Fibroblast of skin of scalp (primary cell): ENCODE results near the gene CCDC146. TPM values are rescaled to one million over a fixed set of nuclear protein-coding genes. Genes with fewer than 3 reads are reported as not detected.
"Not testable (repeated sequence)": the region's sequence is repeated elsewhere in the genome, so short reads cannot be mapped to it uniquely, and the experiment has no call there.

Experiments used
- DNase-seq: peaks from one replicate; pipeline ENCODE4 v3.0.0-alpha.2; 2013
- polyA plus RNA-seq, 2 experiments: library from polyadenylated mRNA; unstranded; fragments of 120-200 nt; gene quantifications; one replicate each; pipeline ENCODE4 v1.2.1, GENCODE V29; 2013; ENCODE audit not compliant: insufficient read length in 2 of 2

CCDC146 gene, protein sequence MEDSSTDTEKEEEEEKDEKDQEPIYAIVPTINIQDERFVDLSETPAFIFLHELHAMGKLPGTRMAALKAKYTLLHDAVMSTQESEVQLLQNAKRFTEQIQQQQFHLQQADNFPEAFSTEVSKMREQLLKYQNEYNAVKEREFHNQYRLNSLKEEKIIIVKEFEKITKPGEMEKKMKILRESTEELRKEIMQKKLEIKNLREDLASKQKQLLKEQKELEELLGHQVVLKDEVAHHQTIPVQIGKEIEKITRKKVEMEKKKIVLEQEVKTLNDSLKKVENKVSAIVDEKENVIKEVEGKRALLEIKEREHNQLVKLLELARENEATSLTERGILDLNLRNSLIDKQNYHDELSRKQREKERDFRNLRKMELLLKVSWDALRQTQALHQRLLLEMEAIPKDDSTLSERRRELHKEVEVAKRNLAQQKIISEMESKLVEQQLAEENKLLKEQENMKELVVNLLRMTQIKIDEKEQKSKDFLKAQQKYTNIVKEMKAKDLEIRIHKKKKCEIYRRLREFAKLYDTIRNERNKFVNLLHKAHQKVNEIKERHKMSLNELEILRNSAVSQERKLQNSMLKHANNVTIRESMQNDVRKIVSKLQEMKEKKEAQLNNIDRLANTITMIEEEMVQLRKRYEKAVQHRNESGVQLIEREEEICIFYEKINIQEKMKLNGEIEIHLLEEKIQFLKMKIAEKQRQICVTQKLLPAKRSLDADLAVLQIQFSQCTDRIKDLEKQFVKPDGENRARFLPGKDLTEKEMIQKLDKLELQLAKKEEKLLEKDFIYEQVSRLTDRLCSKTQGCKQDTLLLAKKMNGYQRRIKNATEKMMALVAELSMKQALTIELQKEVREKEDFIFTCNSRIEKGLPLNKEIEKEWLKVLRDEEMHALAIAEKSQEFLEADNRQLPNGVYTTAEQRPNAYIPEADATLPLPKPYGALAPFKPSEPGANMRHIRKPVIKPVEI
- polyA plus RNA-seq (2013, experiment 1 of 2; ENCODE audit: insufficient read length), result 2.0 TPM
- polyA plus RNA-seq (2013, experiment 2 of 2; ENCODE audit: insufficient read length), result 2.4 TPM

GRCh38 chr7:77121860-77122681 is at the start of gene CCDC146:
CCDC146 (plus strand) TSS chr7:77122615; CDS start chr7:77167669, 45,054 bp downstream.
- peak; percentile 98 for DNase-seq

DNA sequence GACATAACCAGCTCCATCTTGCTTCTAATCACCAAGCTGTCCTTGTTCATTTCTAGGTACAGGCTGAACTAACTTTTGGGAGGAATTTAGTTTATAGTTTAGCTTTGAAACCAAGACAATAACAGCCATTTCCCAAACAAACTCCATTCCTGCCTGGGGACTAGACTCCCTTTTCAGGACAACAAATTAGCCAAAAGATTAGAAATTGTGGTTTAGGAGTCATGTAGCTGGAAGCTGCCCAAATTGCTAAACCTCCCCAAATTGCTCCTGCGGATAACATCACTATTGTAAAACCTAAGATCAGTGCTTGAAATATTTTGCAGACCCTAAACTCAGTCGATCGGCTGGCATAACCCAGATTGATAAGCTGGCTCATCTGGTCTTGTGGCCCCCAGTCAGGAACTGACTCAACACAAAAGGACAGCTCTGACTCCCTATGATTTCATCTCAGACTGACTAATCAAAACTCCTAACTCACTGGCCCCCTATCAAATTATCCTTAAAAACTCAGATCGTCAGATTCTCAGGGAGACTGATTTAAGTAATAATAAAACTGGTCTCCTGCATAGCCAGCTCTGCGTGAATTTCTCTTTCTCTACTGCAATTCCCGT is 47.5 kb upstream of the CCDC146 start:
- not testable (repeated sequence) for DNase-seq

DNA sequence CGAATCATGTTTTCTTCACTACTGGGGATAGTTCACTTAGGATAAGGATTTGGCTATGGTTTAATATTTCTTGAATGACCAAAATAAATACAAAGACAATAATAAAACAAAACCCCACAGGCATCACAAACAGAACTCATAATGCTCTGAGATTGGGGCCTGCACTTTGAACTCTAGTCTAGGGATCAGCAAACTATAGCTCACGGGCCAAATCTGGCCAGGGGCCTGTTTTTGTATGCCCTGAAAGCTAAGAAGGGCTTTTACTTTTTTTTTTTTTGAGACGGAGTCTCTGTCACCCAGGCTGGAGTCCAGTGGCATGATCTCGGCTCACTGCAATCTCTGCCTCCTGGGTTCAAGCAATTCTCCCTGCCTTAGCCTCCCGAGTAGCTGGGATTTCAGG is 45.4 kb upstream of the CCDC146 start:
- not testable (repeated sequence) for DNase-seq

DNA sequence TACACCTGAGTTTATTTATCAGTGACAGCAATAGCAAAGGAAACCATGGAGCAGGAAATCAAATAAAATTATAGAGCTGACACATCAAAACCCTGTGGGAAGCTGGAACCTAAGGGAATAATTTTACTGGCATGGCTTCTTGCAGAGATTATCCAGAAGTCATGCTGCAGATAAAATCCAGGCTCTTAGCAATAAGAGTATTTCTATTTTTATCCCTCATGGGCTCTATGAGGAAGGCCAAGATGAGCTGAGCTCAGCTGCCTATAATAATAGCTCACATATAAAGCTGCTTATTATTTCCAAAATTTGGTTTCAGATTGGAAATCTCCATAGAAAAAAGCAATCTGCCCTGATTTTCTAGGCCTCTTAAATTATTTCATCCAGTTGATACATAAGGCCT is 43.3 kb upstream of the CCDC146 start:
- DNase-seq, result not testable (repeated sequence)

DNA sequence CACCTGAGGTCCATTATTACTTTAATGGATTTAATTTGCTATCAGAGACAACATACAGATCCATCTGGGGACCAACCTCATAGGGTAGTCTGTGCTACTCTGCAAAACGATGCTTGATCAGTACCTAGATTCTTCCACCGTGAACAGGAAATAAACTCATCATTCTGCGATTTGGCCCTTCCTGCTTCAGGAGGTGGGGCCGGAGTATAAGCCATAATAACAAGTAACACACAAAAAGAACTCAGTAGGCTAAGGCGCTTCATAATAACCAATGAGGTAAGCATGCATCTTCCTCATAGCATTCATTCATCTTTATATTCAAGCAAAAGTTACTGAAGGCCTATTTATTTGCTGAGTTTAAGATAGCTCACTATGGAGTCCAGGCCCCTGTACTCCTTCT is 42.8 kb upstream of the CCDC146 start:
- DNase-seq, result not testable (repeated sequence)

GRCh38 chr7:77080236-77080635 is 42.2 kb upstream of the CCDC146 start:
- not testable (repeated sequence) for DNase-seq

- DNase-seq, result not testable (repeated sequence)
Observed at GRCh38 chr7:77082192-77082591, 40.2 kb upstream of the CCDC146 start.

DNA sequence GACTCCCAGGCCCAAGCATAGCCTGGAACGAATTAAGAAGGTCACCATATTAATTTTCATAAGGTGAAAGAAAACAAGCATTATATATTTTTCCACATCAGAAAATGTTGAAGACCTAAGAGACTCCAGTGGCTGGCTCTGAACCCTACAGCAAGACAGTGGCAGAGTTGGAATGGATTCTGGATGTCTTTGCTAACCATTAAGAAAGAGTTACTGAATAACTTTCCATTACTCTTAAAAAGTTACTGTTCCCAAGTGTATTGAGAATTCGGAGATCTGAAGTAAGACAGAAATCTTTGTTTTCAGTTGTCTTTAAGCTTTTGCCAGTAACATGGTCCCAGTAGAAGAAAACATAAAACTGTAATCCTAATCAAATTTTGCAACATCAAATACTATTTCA is 30.1 kb upstream of the CCDC146 start:
- DNase-seq, result not testable (repeated sequence)

- DNase-seq, result not testable (repeated sequence)
Observed at GRCh38 chr7:77100501-77100900, 21.9 kb upstream of the CCDC146 start.

DNA sequence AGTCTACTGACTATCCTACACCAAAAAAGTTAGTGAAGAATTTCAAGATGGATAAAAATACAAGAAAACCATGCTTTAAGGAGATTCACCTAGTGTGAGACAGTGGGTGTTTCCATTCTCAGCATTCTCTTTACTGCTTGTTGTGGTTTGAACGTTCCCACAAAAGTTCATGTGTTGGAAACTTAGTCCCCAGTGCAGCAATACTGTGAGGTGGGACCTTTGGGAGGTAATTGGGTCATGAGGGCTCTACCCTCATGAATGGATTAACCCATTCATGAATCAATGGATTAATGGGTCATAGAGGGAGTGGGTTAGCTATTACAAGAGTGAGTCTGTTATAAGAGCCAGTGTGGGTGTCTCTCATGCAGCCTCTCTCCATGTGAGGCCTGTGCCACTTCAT is 21.2 kb upstream of the CCDC146 start:
- DNase-seq, result not testable (repeated sequence)

GRCh38 chr7:77102671-77103070 is 19.7 kb upstream of the CCDC146 start:
- DNase-seq, result not testable (repeated sequence)

- DNase-seq, result peak; percentile 4
Observed at GRCh38 chr7:77105904-77106303, 16.5 kb upstream of the CCDC146 start.

GRCh38 chr7:77107659-77108058 is 14.8 kb upstream of the CCDC146 start:
- not testable (repeated sequence) for DNase-seq

DNA sequence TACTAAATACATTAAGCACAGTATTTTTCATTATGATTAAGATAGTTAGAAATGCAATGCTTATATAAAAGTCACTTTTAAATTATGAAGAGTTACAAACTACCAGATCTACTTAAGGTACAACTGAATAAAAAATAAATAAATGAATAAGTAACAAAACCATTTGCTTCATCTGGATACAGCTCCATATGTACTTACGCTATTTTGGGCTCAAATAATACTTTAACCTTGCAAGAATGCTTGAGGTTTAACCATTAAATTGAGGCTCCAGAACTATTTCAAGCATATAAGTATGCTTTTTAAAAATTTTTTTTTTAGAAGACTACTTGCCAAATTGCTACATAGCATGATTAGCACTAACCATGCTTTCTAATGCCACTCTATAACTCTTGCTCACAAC is 14.1 kb upstream of the CCDC146 start:
- not testable (repeated sequence) for DNase-seq

DNA sequence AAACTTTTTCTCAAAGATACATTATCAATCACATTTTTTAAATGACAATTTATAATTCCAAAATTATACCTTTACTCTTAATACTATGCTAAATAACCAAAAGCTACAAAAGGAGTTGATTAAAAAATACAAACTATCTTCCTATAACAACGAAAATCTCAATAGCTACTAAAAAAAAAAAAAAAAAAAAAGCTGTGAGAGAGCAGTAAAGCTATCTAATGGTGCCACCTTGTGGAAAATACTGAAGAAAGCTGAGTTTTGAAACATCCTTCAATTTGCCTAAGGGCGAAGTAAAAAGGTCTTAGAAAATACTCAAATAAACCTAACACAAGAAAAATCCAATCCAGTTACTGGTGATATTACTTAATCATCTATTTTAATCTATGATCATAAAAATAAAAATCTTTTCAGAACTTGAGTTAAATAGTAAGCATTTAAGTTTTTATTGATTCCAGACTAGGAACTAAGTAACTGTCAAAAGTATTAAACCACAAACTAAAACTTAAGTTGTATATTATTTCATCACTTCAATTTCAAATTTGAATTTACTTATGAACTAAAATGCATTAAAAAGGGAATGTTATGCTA is 9.6 kb upstream of the CCDC146 start:
- DNase-seq, result not testable (repeated sequence)

DNA sequence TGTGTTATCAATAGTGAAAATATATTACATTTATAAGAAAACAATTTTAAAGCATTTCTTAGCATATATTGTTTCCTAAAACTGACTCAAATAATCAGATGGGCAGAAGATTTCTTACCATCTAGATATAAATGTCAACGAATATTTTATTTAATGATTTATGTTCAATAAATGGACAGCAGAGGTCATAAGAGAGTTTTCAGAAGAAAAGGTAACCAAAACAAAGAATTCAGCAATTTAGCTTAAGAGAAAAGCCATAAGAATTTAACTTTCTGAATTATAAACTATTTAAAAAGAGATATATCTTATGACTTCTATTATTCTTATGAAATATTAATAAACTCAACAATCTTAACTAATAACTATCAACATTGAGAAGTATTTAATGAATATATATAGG is 3.1 kb downstream of the CCDC146 start:
- DNase-seq, result peak; percentile 2

GRCh38 chr7:77127009-77127408 is 4.6 kb downstream of the CCDC146 start:
- not testable (repeated sequence) for DNase-seq

- DNase-seq, result not testable (repeated sequence)
Observed at GRCh38 chr7:77128582-77129410, 6.4 kb downstream of the CCDC146 start.

- not testable (repeated sequence) for DNase-seq
Observed at GRCh38 chr7:77131781-77132180, 9.4 kb downstream of the CCDC146 start.

DNA sequence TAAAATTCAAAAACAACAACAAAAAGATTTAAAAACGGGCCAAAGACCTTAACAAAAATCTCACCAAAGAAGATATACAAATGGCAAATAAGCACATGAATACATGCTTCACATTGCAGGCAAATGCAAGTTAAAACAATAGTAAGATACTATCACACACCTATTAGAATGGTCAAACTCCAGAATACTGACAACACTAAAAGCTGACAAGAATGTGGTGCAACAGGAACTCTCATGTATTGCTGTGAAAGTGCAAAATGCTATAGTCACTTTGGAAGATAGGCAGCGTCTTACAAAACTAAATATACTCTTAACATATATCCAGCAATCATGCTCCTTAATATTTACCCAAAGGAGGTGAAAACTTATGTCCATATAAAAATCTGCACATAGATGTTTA is 16.3 kb downstream of the CCDC146 start:
- not testable (repeated sequence) for DNase-seq
